Peyer's patch (tissue), 4 donors: Measurements from ENCODE around the gene OAF.

Experiments used
- CTCF ChIP-seq, 6 experiments: fragments of 450-650 bp in 4 of 6; fragments of 200-600 bp in 2 of 6; sonication (generic) in 1 of 6; IDR thresholded peaks; one replicate each; pipeline ENCODE4 v1.5.1; 2017 to 2019; ENCODE audit warnings: antibody characterized with exemption in 6 of 6, mild to moderate bottlenecking in 3 of 6, moderate library complexity in 1 of 6
- POLR2A ChIP-seq, 2 donors: fragments of 450-650 bp; IDR thresholded peaks; one replicate each; pipeline ENCODE4 v1.5.1; 2017; ENCODE audit warnings: antibody characterized with exemption in 2 of 2, mild to moderate bottlenecking in 2 of 2, moderate library complexity in 2 of 2

GRCh38 chr11:120223793-120224192 is 13.0 kb downstream of the OAF start:
- TF ChIP-seq CTCF (IDR thresholded peaks at IDR 0.05) (no peak), POLR2A (IDR thresholded peaks at IDR 0.05) (no peak)
